Ascending aorta (tissue), 2 donors: ENCODE measurements around the gene SORCS2. TPM values are rescaled to one million over a fixed set of nuclear protein-coding genes. Genes with fewer than 3 reads are reported as not detected.

ENCODE experiments used
- DNase-seq, 2 donors: peaks; one replicate each; pipeline ENCODE4 v3.0.0-alpha.2; 2019; ENCODE audit warnings: low spot score in 2 of 2
- H3K27ac ChIP-seq, 2 donors: fragments of 200-600 bp; sonication (generic); one replicate each; pipeline ENCODE4 v1.5.1; 2016 to 2017; ENCODE audit warnings: mild to moderate bottlenecking in 1 of 2
- H3K27me3 ChIP-seq: fragments of 200-600 bp; sonication (generic); one replicate; pipeline ENCODE4 v1.5.1; 2017
- H3K36me3 ChIP-seq, 2 donors: fragments of 200-600 bp; sonication (generic); one replicate each; pipeline ENCODE4 v1.5.1; 2016
- H3K4me1 ChIP-seq, 2 donors: fragments of 200-600 bp; sonication (generic); one replicate each; pipeline ENCODE4 v1.5.1; 2016 to 2017; ENCODE audit warnings: mild to moderate bottlenecking in 1 of 2
- H3K4me3 ChIP-seq, 2 donors: fragments of 200-600 bp; sonication (generic); one replicate each; pipeline ENCODE4 v1.5.1; 2016 to 2017; ENCODE audit warnings: mild to moderate bottlenecking in 1 of 2
- H3K9me3 ChIP-seq, 2 donors: fragments of 200-600 bp; sonication (generic); one replicate each; pipeline ENCODE4 v1.5.1; 2016
- CTCF ChIP-seq, 3 experiments: fragments of 200-600 bp in 2 of 3; fragments of 450-650 bp in 1 of 3; sonication (generic) in 2 of 3; IDR thresholded peaks; one replicate each; pipeline ENCODE4 v1.5.1; 2016 to 2019; ENCODE audit warnings: antibody characterized with exemption in 3 of 3, mild to moderate bottlenecking in 1 of 3, moderate library complexity in 1 of 3
- intact Hi-C: fragments of 100-400 bp; cut with DNase I; formaldehyde crosslinking; loops from one replicate; pipeline ENCODE4 v1.15.1; 2023
- total RNA-seq: library from RNA; depleted of rRNA; stranded (reverse); fragments of >200 nt; gene quantifications from one replicate; pipeline ENCODE4 v1.1.0, GENCODE V29; 2016

Gene SORCS2
- total RNA-seq, 1 donor from 2014 or later = 0.32 TPM

DNA sequence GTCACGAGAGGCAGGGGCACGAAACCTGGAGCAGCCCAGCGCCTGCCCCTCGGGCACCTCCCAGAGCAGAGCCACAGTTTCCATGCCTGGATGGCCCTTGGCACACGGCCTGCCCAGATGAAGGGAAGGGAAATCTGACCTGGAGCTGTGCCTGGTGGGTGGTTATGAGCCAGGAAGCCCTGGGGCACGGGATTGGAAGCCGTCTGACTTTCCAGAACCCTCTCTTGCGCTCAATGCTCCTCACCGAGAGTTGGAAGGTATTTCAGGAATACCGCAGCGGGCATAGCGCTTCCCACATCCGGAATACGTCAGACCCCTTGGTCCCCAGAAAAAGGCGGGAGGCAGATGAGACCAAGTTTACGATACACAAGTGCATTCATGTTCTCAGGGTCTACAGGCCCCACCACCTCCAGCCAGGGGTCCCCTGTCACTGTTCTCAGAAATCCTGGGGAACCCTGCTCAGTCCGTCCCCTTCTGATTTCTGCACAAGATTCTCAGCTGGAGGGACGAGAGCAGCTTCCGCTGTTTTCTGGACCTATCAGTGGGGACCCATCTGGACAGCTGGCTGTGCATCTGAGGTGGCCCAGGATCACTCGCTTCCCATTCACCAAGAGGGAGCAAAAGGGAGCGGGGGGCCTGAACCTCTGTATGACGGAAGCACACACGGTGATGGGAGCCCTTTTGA is 574.5 kb downstream of the SORCS2 start:
- no peak overlapping the region for H3K27ac ChIP-seq
- no peak for DNase-seq
- no peak for TF ChIP-seq CTCF (IDR thresholded peaks at IDR 0.05)
- H3K4me1 ChIP-seq = no peaks in the 10 kb centered on the region
- H3K27me3 ChIP-seq = no peaks in the 10 kb centered on the region
- intact Hi-C loops = no loop called here
- peaks cover 43 to 72% of the 10 kb centered on the region in 2 donors for H3K36me3 ChIP-seq
- H3K4me3 ChIP-seq = no peak overlapping the region
- H3K9me3 ChIP-seq = no peaks in the 10 kb centered on the region

GRCh38 chr4:7767526-7767925 is 575.2 kb downstream of the SORCS2 start:
- H3K36me3 ChIP-seq = peaks cover 50 to 78% of the 10 kb centered on the region in 2 donors
- no peaks in the 10 kb centered on the region for H3K4me1 ChIP-seq
- intact Hi-C loops = no loop called here
- no peaks in the 10 kb centered on the region for H3K9me3 ChIP-seq
- no peak for TF ChIP-seq CTCF (IDR thresholded peaks at IDR 0.05)
- no peaks in the 10 kb centered on the region for H3K27me3 ChIP-seq
- H3K27ac ChIP-seq = no peak overlapping the region
- no peak overlapping the region for H3K4me3 ChIP-seq
- no peak for DNase-seq

DNA sequence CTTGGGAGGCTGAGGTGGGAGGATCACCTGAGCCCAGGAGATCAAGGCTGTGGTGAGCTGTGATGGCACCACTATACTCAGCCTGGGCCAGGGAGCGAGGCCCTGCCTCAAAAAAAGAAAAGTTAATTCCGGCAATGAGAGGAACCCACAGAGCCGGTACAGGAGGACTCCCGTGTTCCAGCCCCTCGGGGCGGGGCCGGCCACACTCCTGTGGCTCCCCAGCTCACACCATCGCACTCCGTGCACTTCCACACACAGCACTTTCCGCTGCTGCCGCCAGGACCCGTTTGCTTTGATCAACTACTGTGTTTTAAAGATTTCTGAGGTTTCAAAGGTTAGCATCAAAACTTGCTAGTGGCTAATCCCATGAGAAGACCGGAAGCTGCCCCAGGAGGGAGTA is 575.6 kb downstream of the SORCS2 start:
- intact Hi-C loops = no loop called here
- Histone ChIP-seq H3K4me3 (no peak overlapping the region), H3K36me3 (peaks cover 55 to 79% of the 10 kb centered on the region in 2 donors), H3K9me3 (no peaks in the 10 kb centered on the region), H3K4me1 (no peaks in the 10 kb centered on the region), H3K27me3 (no peaks in the 10 kb centered on the region), H3K27ac (no peak overlapping the region)
- no peak for TF ChIP-seq CTCF (IDR thresholded peaks at IDR 0.05)
- DNase-seq = no peak

GRCh38 chr4:7768736-7769135 is 576.4 kb downstream of the SORCS2 start:
- no peak for DNase-seq
- peaks cover 61 to 82% of the 10 kb centered on the region in 2 donors for H3K36me3 ChIP-seq

DNA sequence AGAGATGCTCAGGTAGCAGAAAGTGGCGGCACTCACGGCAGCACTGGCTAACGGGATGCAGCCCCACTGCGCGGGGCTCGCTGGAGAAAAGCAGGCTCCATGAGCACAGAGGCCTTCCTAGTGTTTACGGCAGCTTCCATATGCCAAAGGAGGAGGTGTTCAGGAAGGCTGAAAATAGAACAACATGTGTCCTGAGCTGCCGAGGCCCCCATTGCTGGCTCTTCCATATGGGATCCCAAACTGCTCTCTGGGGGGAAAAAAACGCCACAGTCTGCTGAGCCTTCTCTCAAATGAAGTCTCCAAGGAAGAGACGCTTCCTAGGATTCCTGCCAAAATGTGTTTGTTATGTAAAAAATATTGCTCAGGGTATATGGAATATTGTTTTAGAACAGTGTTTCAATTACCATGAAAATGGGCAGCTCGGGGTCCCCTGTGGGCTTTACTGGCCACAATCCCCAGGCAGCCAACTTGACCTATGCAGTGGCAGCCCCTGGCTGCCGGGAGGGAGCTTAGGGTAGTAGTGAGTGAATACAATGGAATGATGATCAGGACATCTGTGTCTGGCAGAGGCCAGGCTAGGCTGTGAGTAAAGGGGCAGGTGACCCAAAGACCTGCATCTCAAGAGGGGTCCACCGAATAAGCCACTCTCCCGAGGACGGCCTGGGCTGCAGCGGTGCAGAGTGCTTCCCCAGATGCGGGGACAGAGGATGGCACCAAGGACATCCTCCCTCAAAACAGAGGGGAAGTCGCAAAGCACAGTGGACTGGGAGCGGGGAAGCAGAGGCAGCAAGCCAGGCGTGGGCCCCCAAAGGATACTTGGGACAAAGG is 577.3 kb downstream of the SORCS2 start:
- Histone ChIP-seq H3K9me3 (no peaks in the 10 kb centered on the region), H3K27me3 (no peaks in the 10 kb centered on the region), H3K4me3 (no peak overlapping the region), H3K36me3 (peaks cover 70 to 85% of the 10 kb centered on the region in 2 donors), H3K27ac (no peak overlapping the region), H3K4me1 (no peaks in the 10 kb centered on the region)
- intact Hi-C loops = no loop called here
- no peak for TF ChIP-seq CTCF (IDR thresholded peaks at IDR 0.05)
- no peak for DNase-seq

More at GRCh38 chr4:7768736-7769135, 576.4 kb downstream of the SORCS2 start:
- no peak for TF ChIP-seq CTCF (IDR thresholded peaks at IDR 0.05)
- intact Hi-C loops = no loop called here
- Histone ChIP-seq H3K4me3 (no peak overlapping the region), H3K27me3 (no peaks in the 10 kb centered on the region), H3K9me3 (no peaks in the 10 kb centered on the region), H3K27ac (no peak overlapping the region), H3K4me1 (no peaks in the 10 kb centered on the region)
